Anterior cingulate cortex (tissue), 58 donors: Measurements from ENCODE around the gene FBP1.
A peak's percentile ranks its signal among the peaks of the same experiment; 100 is the strongest.

Source experiments
- DNase-seq, 58 donors: peaks; one replicate each; lab custom pipeline; 2025; lab: John Stamatoyannopoulos, UW

FBP1 gene

GRCh38 chr9:94657021-94657725, 17.9 kb upstream of the FBP1 start:
- DNase-seq, result no peak

- DNase-seq, result peak in 27 of 58 donors; percentile 3 to 63 (median 19)
These were observed 16.9 kb upstream of the FBP1 start for GRCh38 chr9:94656200-94656599.

GRCh38 chr9:94655739-94656138, 16.4 kb upstream of the FBP1 start:
- DNase-seq, result no peak

GRCh38 chr9:94654165-94654894, 15.0 kb upstream of the FBP1 start:
- no peak for DNase-seq

- DNase-seq, result no peak
These were observed 11.6 kb upstream of the FBP1 start for GRCh38 chr9:94650949-94651348.

GRCh38 chr9:94649100-94649819, 9.9 kb upstream of the FBP1 start:
- no peak for DNase-seq

GRCh38 chr9:94648185-94648584, 8.9 kb upstream of the FBP1 start:
- no peak for DNase-seq

GRCh38 chr9:94645901-94646300, 6.6 kb upstream of the FBP1 start:
- DNase-seq, result no peak

- no peak for DNase-seq
These were observed 5.2 kb upstream of the FBP1 start for GRCh38 chr9:94644543-94644942.

GRCh38 chr9:94643741-94644140, 4.4 kb upstream of the FBP1 start:
- no peak for DNase-seq

- no peak for DNase-seq
These were observed 3.9 kb upstream of the FBP1 start for GRCh38 chr9:94643176-94643575.

GRCh38 chr9:94642501-94642900, 3.2 kb upstream of the FBP1 start:
- DNase-seq, result no peak

- DNase-seq, result no peak
These were observed 670 bp upstream of the FBP1 start for GRCh38 chr9:94639999-94640376.

- DNase-seq, result no peak
These were observed 820 bp downstream of the FBP1 start for GRCh38 chr9:94638335-94639060.

- DNase-seq, result peak in 1 of 58 donors; percentile 5
These were observed 6.6 kb downstream of the FBP1 start for GRCh38 chr9:94632737-94633136.

GRCh38 chr9:94631599-94631998, 7.7 kb downstream of the FBP1 start:
- no peak for DNase-seq

GRCh38 chr9:94630833-94631232, 8.5 kb downstream of the FBP1 start:
- DNase-seq, result no peak

- no peak for DNase-seq
These were observed 9.0 kb downstream of the FBP1 start for GRCh38 chr9:94630281-94630680.

GRCh38 chr9:94627287-94627686, 12.0 kb downstream of the FBP1 start:
- no peak for DNase-seq

- no peak for DNase-seq
These were observed 13.5 kb downstream of the FBP1 start for GRCh38 chr9:94625835-94626234.

- no peak for DNase-seq
These were observed 14.7 kb downstream of the FBP1 start for GRCh38 chr9:94624629-94625028.
